ENCODE results near the gene RASA2.

DNA sequence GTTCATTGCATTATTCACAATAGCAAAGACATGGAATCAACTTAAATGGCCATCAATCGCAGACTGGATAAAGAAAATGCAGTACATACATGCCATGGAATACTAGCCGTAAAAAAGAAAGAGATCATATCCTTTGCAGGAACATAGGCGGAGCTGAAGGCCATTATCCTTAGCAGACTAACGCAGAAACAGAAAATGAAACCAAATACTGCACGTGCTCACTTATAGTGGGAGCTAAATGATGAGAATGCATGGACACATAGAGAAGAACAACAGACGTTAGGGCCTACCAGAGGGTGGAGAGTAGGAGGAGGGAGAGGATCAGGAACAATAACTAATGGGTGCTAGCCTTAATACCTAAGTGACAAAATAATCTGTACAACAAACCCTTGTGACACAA, 57.9 kb downstream of the RASA2 start:
- TF ChIP-seq, protein P1, sequence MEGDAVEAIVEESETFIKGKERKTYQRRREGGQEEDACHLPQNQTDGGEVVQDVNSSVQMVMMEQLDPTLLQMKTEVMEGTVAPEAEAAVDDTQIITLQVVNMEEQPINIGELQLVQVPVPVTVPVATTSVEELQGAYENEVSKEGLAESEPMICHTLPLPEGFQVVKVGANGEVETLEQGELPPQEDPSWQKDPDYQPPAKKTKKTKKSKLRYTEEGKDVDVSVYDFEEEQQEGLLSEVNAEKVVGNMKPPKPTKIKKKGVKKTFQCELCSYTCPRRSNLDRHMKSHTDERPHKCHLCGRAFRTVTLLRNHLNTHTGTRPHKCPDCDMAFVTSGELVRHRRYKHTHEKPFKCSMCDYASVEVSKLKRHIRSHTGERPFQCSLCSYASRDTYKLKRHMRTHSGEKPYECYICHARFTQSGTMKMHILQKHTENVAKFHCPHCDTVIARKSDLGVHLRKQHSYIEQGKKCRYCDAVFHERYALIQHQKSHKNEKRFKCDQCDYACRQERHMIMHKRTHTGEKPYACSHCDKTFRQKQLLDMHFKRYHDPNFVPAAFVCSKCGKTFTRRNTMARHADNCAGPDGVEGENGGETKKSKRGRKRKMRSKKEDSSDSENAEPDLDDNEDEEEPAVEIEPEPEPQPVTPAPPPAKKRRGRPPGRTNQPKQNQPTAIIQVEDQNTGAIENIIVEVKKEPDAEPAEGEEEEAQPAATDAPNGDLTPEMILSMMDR (IDR thresholded peaks at IDR 0.05) = no peak
- TF ChIP-seq POLR2A (IDR thresholded peaks at IDR 0.05) = no peak

All from transverse colon (tissue), 3 donors.